Cardiac fibroblast (primary cell): ENCODE data around the gene AVP.

Experiments
- DNase-seq, 2 donors: peaks; one replicate each; pipeline versions ENCODE4 v3.0.0 to v3.0.0-alpha.2; 2010; ENCODE audit warnings: low read depth in 2 of 2
- H3K4me3 ChIP-seq, 2 donors: replicated peaks in 1 of 2; 1 replicate in 1 of 2; 2 replicates in 1 of 2; pipeline ENCODE4 v1.5.1; 2011; ENCODE audit warnings: low read depth in 2 of 2, low read length in 2 of 2, mild to moderate bottlenecking in 2 of 2, moderate library complexity in 1 of 2
- TF ChIP-seq, protein P1 (sequence below): IDR thresholded peaks from one replicate; pipeline ENCODE4 v1.5.1; 2011; ENCODE audit warnings: low read depth, mild to moderate bottlenecking, low read length, inconsistent platforms

The AVP gene

GRCh38 chr20:3059489-3059888 lies 25.0 kb downstream of the AVP start:
- H3K4me3 ChIP-seq = no peak overlapping the region
- TF ChIP-seq, protein P1, sequence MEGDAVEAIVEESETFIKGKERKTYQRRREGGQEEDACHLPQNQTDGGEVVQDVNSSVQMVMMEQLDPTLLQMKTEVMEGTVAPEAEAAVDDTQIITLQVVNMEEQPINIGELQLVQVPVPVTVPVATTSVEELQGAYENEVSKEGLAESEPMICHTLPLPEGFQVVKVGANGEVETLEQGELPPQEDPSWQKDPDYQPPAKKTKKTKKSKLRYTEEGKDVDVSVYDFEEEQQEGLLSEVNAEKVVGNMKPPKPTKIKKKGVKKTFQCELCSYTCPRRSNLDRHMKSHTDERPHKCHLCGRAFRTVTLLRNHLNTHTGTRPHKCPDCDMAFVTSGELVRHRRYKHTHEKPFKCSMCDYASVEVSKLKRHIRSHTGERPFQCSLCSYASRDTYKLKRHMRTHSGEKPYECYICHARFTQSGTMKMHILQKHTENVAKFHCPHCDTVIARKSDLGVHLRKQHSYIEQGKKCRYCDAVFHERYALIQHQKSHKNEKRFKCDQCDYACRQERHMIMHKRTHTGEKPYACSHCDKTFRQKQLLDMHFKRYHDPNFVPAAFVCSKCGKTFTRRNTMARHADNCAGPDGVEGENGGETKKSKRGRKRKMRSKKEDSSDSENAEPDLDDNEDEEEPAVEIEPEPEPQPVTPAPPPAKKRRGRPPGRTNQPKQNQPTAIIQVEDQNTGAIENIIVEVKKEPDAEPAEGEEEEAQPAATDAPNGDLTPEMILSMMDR = no peak
- no peak for DNase-seq

GRCh38 chr20:3051385-3052019 lies 33.0 kb downstream of the AVP start:
- no peak for DNase-seq
- no peak overlapping the region for H3K4me3 ChIP-seq
- TF ChIP-seq, protein P1 = no peak

DNA sequence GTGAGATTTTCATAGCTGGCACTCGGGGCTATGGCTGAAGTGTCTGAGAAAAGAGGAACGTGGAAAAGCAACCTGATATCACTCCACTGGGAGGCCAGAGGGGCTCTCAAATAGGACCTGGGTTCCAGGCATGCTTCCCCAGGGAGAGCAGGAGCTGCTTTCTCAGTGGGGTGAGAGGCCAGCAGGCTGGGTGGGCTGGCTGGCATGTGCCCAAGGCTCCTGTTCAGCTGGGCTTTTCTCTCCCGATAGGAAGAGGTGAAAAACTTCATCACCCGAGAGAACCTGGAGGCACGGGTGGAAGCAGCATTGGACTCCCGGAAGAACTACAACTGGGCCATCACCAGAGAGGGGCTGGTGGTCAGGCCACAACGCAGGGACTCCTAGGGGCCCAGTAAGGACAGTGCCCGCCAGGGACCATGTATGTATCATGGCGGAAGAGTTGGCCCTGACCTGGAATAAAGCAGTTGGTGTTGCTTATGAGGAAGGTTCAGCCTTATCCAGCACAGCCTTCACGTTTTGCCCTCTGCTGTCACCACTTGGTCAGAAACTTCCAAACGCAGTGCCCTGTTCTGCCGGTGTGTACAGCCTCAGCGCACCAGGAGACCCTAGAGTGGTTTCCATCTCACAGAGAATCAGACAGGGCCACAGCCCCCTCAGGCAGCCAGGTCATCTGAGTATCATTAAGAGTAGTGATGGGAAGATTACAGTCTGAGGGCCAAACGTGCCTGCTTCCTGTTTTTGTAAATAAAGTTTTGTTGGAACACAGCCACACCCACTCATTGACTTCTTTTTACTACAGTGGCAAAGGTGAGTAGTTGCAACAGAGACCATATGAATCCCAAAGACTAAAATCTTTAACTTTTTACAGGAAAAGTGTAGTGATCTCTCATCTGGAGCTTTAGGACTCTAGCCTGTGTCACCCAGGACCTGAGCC lies 36.8 kb downstream of the AVP start:
- TF ChIP-seq, protein P1 = no peak
- no peak overlapping the region for H3K4me3 ChIP-seq
- DNase-seq = no peak

DNA sequence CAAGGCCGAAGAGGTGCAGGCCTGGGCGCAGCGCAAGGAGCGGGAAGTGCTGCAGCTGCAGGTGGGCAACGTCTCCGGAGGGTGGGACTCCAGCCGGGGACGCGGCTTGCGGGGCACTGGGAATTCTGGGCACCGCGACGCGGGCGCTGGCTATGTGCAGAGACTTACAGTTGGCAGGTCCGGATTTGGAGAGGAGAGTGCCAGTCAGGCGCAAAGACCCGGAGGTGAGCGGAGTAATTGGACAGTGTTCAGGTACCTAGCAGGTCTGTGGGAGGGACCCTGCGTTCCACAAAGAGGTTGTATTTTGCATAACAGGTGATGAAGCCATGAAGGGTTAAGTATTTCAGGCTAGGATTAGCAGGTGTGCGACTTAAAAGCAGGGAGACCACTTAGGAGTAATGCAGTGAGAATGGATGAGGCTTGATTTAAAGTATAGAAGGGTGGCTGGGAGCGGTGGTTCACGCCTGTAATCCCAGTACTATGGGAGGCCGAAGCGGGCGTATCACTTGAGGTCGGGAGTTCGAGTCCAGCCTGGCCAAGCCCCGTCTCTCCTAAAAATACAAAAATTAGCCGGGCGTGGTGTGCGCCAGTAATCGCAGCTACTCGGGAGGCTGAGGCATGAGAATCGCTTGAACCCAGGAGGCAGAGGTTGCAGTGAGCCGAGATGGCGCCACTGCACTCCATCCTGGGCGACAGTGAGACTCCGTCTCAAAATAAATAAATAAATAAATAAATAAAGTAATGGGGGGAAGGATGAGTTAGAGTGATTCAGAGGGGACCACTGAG lies 37.7 kb downstream of the AVP start:
- H3K4me3 ChIP-seq = peak overlapping the region; percentile 82 to 90
- TF ChIP-seq, protein P1 = no peak
- peak in 1 of 2 donors; percentile 23 for DNase-seq

- peak; percentile 84 to 88 for DNase-seq
- TF ChIP-seq, protein P1 = no peak
These were observed 38.5 kb downstream of the AVP start, which contains the start of gene MRPS26 for GRCh38 chr20:3045816-3046676. MRPS26 (plus strand) TSS chr20:3046052; CDS start chr20:3046069, 17 bp downstream.

More at GRCh38 chr20:3045816-3046676, 38.5 kb downstream of the AVP start, which contains the start of gene MRPS26:
- H3K4me3 ChIP-seq = peak within 1 kb of the TSS; percentile 82 to 90
